HG03342 (cell line): ENCODE data around the gene DNAH2.

Experiments used
- ATAC-seq: cut with Tn5 transposase; IDR thresholded peaks from one replicate; pipeline ENCODE4 v1.9.1; 2021; ENCODE audit warnings: mild to moderate bottlenecking, moderate library complexity; ENCODE audit not compliant: unreplicated experiment

DNAH2 gene

GRCh38 chr17:7701681-7702080, 15.9 kb upstream of the DNAH2 start:
- no peak for ATAC-seq

- no peak for ATAC-seq
These were observed 14.8 kb upstream of the DNAH2 start for GRCh38 chr17:7702776-7703175.

- ATAC-seq, result no peak
These were observed 13.7 kb upstream of the DNAH2 start for GRCh38 chr17:7703584-7704479.

GRCh38 chr17:7704601-7705268, 12.8 kb upstream of the DNAH2 start, which contains the start of gene EFNB3:
Gene EFNB3 (plus strand): TSS chr17:7705202. CDS start chr17:7705599, 397 bp downstream.
- ATAC-seq, result no peak

GRCh38 chr17:7705269-7706255, 12.0 kb upstream of the DNAH2 start:
- ATAC-seq, result no peak

- ATAC-seq, result no peak
These were observed 10.8 kb upstream of the DNAH2 start for GRCh38 chr17:7706631-7707354.

GRCh38 chr17:7707446-7707845, 10.1 kb upstream of the DNAH2 start:
- no peak for ATAC-seq

- ATAC-seq, result no peak
These were observed 9.4 kb upstream of the DNAH2 start for GRCh38 chr17:7707858-7708750.

- ATAC-seq, result no peak
These were observed 8.5 kb upstream of the DNAH2 start for GRCh38 chr17:7709031-7709430.

GRCh38 chr17:7710301-7710700, 7.2 kb upstream of the DNAH2 start:
- ATAC-seq, result no peak

GRCh38 chr17:7711051-7711755, 6.3 kb upstream of the DNAH2 start:
- no peak for ATAC-seq

- no peak for ATAC-seq
These were observed 5.3 kb upstream of the DNAH2 start for GRCh38 chr17:7712111-7712771.

- no peak for ATAC-seq
These were observed 3.8 kb upstream of the DNAH2 start for GRCh38 chr17:7713782-7714181.

GRCh38 chr17:7714721-7715594, 2.6 kb upstream of the DNAH2 start:
- no peak for ATAC-seq

- no peak for ATAC-seq
These were observed 1.3 kb upstream of the DNAH2 start for GRCh38 chr17:7715936-7716886.

- ATAC-seq, result no peak
These were observed 309 bp downstream of the DNAH2 start for GRCh38 chr17:7717756-7718350.
